Duodenal mucosa (tissue), 2 donors: ENCODE measurements around the gene PYM1.

ENCODE experiments used
- H3K27ac ChIP-seq: one replicate; pipeline ENCODE4 v1.7.0; 2013; ENCODE audit warnings: low read depth, low read length
- H3K27me3 ChIP-seq, 2 donors: one replicate each; pipeline ENCODE4 v1.7.0; 2013; ENCODE audit warnings: low read length in 2 of 2, control low read depth in 1 of 2; ENCODE audit not compliant: insufficient read depth in 2 of 2, control insufficient read depth in 1 of 2
- H3K36me3 ChIP-seq, 2 donors: one replicate each; pipeline ENCODE4 v1.7.0; 2013; ENCODE audit warnings: low read length in 2 of 2, control low read depth in 1 of 2; ENCODE audit not compliant: insufficient read depth in 2 of 2, control insufficient read depth in 1 of 2
- H3K4me1 ChIP-seq, 2 donors: one replicate each; pipeline ENCODE4 v1.7.0; 2013; ENCODE audit warnings: low read length in 2 of 2, control low read depth in 1 of 2; ENCODE audit not compliant: insufficient read depth in 2 of 2, control insufficient read depth in 1 of 2
- H3K4me3 ChIP-seq, 2 donors: one replicate each; pipeline ENCODE4 v1.7.0; 2013; ENCODE audit warnings: low read length in 2 of 2, low read depth in 1 of 2
- H3K9ac ChIP-seq, 2 donors: one replicate each; pipeline ENCODE4 v1.7.0; 2013; ENCODE audit warnings: low read length in 2 of 2, low read depth in 1 of 2
- H3K9me3 ChIP-seq, 2 donors: one replicate each; pipeline ENCODE4 v1.7.0; 2013; ENCODE audit warnings: low read length in 2 of 2, control low read depth in 1 of 2; ENCODE audit not compliant: control insufficient read depth in 1 of 2

Gene PYM1

DNA sequence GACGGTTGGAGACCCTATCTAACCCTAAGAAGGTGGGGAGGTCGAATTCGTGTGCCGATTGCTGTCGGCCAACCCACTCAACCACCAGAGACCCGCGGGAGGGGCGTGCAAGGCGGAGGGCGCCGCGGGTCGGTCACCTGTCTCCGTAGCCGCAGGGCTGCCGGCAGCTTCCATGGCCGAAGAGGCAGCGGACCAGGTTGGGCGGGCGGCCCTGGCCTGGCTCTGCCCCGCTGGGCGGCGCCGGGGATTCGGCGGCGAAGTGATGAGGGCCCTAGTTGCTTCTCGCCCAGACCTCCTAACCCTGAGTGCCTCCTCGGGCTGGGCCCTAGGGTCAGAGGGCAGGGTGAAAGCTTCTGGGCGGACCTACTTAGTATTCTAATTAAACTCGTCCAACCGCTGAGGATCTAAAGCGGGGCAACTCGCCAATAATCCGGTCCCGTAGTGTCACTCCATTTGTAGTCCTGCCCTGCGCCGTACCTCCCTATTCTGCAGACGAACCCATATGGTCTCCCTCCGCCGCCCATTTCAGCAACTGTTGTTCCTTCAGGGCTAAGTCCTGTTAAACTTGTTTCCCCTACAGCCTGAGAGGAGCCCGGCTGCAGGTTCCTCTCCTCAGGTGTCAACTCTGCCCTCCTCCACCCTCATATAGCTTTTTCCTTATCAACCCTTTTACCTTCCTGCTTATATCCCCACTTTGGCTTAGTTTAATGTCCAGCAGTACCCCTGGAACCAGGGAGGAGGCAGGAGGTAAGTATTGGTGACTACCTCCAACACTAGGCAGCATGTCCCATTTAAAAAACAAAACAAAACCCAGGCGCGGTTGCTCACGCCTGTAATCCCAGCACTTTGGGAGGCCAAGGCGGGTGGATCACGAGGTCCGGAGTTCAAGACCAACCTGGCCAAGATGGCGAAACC lies at the start of gene PYM1:
TSS of gene PYM1 (minus strand) at position 307 of the 915 bp plus-strand sequence. CDS start at position 174, 133 bp downstream.
- Histone ChIP-seq H3K36me3 (peaks cover 0 to 11% of the 10 kb centered on the region in 2 donors), H3K4me1 (peaks cover 37 to 40% of the 10 kb centered on the region in 2 donors), H3K9ac (peak within 1 kb of the TSS; percentile 98 to 100), H3K9me3 (no peaks in the 10 kb centered on the region), H3K4me3 (peak within 1 kb of the TSS; percentile 93 to 100), H3K27ac (peak within 1 kb of the TSS; percentile 98), H3K27me3 (no peaks in the 10 kb centered on the region)

DNA sequence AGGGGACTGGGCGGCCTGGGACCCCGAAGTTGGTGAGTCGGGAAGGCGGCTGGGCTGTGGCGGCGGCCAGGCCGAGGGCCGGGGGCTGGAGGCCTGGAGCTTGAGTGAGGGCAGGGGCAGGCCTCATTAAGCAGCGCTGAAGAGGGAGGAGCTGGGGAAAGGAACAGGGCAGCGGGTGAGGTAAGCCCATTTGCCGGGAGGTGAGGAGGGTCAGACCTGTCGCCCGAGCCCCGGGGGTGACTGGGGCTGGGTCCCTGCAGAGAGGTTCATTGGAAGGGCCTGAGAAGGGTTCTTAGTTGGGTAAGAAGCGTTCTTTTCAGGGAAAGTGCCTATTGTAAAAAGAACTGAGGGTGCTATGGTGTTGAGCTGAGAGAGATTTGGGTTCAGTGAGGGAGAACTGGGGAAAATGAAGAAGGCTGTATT lies 46.6 kb upstream of the PYM1 start:
- H3K9ac ChIP-seq = peak overlapping the region; percentile 89 to 99
- H3K4me1 ChIP-seq = peaks cover 26 to 30% of the 10 kb centered on the region in 2 donors
- peaks cover 2 to 6% of the 10 kb centered on the region in 2 donors for H3K36me3 ChIP-seq

DNA sequence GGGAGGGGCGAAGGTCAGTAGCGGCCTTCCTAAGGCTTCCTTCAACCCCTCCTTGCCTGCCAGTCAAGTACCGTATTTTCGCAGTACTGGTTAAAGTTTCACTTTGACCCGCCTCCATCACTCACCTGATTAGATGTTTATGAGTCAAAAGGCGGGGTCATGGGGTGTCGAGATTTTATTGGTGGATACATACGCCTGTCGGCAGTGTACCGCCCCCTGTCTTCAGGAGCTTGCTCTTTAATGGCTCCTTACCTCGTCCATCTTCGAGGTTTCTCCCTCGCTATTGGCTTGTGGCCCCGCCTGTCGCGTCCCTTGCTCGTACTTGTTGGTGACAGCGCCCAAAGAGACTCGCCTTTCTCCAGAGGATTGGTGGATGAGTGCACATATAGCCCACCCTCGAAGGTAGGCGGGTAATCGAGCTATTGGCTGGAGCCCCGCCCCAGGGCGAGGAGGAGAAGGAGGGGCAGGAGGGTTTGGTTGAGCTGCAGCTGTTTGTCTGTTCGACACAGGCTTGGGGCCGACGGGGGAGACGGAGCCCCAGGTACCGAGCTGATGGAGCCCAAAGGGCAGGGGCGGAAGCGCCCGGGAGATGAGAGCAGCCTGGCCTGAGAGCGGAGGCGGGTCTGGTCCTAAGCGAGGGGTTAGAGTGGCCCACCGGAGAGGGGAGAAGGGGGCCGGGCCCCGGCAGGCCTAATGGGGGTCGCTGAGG lies 46.1 kb upstream of the PYM1 start, which contains the start of gene RAB5B:
TSS of gene RAB5B (plus strand) at position 480 of the 709 bp plus-strand sequence. CDS start 12,883 bp downstream, outside the sequence.
- H3K27ac ChIP-seq = peak within 1 kb of the TSS; percentile 92
- H3K27me3 ChIP-seq = no peaks in the 10 kb centered on the region

More for the DNA sequence above, 46.6 kb upstream of the PYM1 start:
- H3K9me3 ChIP-seq = no peaks in the 10 kb centered on the region
- no peaks in the 10 kb centered on the region for H3K27me3 ChIP-seq
- peak overlapping the region; percentile 92 for H3K27ac ChIP-seq
- H3K4me3 ChIP-seq = peak overlapping the region; percentile 85 to 91

DNA sequence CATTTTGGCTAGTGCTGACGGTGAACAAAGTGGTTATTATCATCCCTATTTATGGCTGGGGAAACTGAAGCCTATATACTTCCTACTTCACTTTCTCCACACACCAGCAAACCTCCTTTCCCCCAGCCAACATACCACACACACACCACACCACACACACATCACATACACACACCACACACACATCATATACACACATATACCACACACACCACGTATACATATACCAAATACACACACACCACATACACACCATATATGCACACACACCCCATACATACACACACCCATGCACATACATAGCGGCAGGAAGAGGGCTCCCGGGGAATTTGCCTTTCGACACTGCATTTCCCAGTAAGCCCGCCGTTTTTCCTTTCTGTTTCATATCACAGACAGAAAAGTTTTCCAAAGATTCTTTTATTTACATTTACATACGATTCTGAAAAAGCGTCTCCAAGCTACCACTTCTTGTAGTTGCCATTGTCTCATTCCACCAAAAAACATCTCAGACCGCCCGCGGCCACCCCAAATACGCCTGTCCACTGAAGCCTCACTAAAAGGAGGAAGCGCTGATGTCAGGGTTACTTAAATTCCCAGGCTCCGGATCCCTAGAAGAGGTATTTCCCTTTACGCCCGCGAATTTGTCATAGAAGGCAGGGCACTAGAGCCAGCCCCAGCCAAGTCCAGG lies 45.4 kb upstream of the PYM1 start:
- peaks cover 27 to 34% of the 10 kb centered on the region in 2 donors for H3K4me1 ChIP-seq
- peak overlapping the region; percentile 84 for H3K27ac ChIP-seq

More for the DNA sequence above, 46.1 kb upstream of the PYM1 start, which contains the start of gene RAB5B:
- Histone ChIP-seq H3K36me3 (peaks cover 2 to 4% of the 10 kb centered on the region in 2 donors), H3K9ac (peak within 1 kb of the TSS; percentile 92 to 99), H3K4me1 (peaks cover 26 to 30% of the 10 kb centered on the region in 2 donors), H3K9me3 (no peaks in the 10 kb centered on the region), H3K4me3 (peak within 1 kb of the TSS; percentile 88 to 91)

DNA sequence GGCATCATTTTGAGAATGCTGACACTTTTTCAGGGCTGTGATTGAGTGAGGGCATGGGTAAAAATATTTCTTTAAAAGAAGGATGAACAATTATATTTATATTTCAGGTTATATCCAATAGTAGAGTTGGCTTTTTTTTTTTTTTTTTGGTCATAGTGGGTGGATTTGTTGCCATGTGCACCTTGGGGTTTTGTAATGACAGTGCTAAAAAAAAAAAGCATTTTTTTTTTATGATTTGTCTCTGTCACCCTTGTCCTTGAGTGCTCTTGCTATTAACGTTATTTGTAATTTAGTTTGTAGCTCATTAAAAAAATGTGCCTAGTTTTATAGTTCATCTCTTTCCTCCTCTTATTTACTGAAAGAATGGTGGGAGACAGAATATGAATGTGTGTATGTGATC lies 44.8 kb upstream of the PYM1 start:
- H3K4me3 ChIP-seq = peak overlapping the region; percentile 88 to 90
- peak overlapping the region; percentile 92 for H3K9ac ChIP-seq
- no peaks in the 10 kb centered on the region for H3K9me3 ChIP-seq
- no peaks in the 10 kb centered on the region for H3K27me3 ChIP-seq
- H3K27ac ChIP-seq = peak overlapping the region; percentile 84
- H3K36me3 ChIP-seq = peaks cover 2 to 4% of the 10 kb centered on the region in 2 donors
- peaks cover 33 to 39% of the 10 kb centered on the region in 2 donors for H3K4me1 ChIP-seq

More for the DNA sequence above, 45.4 kb upstream of the PYM1 start:
- no peaks in the 10 kb centered on the region for H3K27me3 ChIP-seq
- peak overlapping the region; percentile 88 to 90 for H3K4me3 ChIP-seq
- no peaks in the 10 kb centered on the region for H3K9me3 ChIP-seq
- H3K9ac ChIP-seq = peak overlapping the region; percentile 92
- peaks cover 2 to 4% of the 10 kb centered on the region in 2 donors for H3K36me3 ChIP-seq

DNA sequence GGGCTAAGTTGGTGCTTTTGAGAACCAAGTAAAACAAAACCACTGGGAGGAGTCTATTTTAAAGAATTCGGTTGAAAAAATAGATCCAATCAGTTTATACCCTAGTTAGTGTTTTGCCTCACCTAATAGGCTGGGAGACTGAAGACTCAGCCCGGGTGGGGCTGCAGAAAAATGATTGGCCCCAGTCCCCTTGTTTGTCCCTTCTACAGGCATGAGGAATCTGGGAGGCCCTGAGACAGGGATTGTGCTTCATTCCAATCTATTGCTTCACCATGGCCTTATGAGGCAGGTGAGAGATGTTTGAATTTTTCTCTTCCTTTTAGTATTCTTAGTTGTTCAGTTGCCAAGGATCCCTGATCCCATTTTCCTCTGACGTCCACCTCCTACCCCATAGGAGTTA lies 44.3 kb upstream of the PYM1 start:
- no peaks in the 10 kb centered on the region for H3K9me3 ChIP-seq
- H3K36me3 ChIP-seq = peaks cover 2% of the 10 kb centered on the region in 2 donors
- H3K9ac ChIP-seq = peak overlapping the region in 1 of 2 donors; percentile 92
- H3K4me3 ChIP-seq = no peak overlapping the region
- H3K27me3 ChIP-seq = no peaks in the 10 kb centered on the region
- no peak overlapping the region for H3K27ac ChIP-seq
- peaks cover 38 to 40% of the 10 kb centered on the region in 2 donors for H3K4me1 ChIP-seq

DNA sequence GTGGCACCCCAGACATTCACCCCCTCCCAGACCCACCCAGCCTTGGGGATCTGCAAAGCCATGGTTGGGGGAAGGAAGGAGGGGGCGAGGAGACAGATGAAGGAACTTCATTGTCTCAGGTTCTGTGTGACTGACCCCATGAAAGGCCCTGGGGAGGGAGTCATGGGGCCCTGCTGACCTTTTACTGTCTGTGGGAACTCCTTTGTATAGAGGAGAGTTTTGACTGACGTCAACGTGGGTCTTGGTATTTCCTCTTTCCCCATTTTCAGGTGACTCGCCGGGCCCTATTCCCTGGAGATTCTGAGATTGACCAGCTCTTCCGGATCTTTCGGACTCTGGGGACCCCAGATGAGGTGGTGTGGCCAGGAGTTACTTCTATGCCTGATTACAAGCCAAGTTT lies 43.1 kb upstream of the PYM1 start:
- Histone ChIP-seq H3K9me3 (no peaks in the 10 kb centered on the region), H3K27ac (no peak overlapping the region), H3K4me3 (no peak overlapping the region), H3K36me3 (peaks cover 0 to 2% of the 10 kb centered on the region in 2 donors), H3K9ac (no peak overlapping the region), H3K27me3 (no peaks in the 10 kb centered on the region), H3K4me1 (peaks cover 37 to 41% of the 10 kb centered on the region in 2 donors)

DNA sequence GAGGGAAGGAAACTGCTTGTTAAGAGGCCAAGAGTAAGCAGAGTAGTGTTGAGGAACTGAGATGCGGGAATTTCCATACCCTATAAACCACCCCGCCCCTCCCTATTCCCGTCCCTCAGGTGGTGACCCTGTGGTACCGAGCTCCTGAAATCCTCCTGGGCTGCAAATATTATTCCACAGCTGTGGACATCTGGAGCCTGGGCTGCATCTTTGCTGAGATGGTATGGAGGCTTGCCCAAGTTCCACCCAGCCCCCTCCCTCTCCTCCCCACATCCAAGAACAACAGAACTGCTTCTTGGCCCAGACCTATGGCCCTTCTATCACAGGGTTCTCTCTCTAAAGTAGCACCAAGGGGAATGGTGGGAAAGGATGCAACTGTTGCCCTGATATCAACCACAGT lies 41.7 kb upstream of the PYM1 start:
- H3K9me3 ChIP-seq = no peaks in the 10 kb centered on the region
- H3K27ac ChIP-seq = no peak overlapping the region

DNA sequence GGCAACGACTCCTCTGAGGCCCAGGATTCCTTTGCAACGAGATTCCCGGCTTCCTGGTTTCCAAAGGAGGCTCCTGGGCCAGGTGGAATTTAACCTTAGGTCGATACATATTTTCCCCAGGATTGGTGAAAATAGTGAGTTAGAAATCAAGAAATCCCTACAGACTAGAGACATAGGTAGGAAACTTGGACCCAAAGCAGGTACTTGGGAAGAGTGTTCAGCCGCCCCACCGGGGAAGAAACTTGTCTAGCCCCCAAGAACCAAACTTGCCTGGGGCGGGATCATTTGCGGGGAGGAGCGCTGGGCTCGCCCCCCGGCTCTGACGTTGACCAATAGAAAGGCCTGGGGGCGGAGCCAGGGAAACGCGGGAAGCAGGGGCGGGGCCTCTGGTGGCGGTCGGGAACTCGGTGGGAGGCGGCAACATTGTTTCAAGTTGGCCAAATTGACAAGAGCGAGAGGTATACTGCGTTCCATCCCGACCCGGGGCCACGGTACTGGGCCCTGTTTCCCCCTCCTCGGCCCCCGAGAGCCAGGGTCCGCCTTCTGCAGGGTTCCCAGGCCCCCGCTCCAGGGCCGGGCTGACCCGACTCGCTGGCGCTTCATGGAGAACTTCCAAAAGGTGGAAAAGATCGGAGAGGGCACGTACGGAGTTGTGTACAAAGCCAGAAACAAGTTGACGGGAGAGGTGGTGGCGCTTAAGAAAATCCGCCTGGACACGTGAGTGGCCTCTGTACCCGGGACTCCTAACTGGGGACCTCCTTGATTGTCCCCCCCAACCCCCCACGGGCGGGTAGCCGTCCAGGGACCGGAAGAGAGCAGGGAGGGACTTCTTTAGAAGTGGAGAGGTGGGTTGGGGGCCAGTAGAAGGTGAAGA lies 39.0 kb upstream of the PYM1 start, which contains the start of gene CDK2:
TSS of gene CDK2 (plus strand) at position 423 of the 874 bp plus-strand sequence. CDS start at position 602, 179 bp downstream.
- Histone ChIP-seq H3K9me3 (no peaks in the 10 kb centered on the region), H3K4me1 (peaks cover 20 to 22% of the 10 kb centered on the region in 2 donors), H3K4me3 (peak within 1 kb of the TSS; percentile 85 to 92), H3K27me3 (no peaks in the 10 kb centered on the region), H3K9ac (peak within 1 kb of the TSS; percentile 93 to 95), H3K27ac (peak within 1 kb of the TSS; percentile 59), H3K36me3 (peaks cover 0 to 2% of the 10 kb centered on the region in 2 donors)

More for the DNA sequence above, 41.7 kb upstream of the PYM1 start:
- Histone ChIP-seq H3K36me3 (peaks cover 0 to 2% of the 10 kb centered on the region in 2 donors), H3K4me3 (no peak overlapping the region), H3K9ac (no peak overlapping the region), H3K27me3 (no peaks in the 10 kb centered on the region), H3K4me1 (peaks cover 31 to 32% of the 10 kb centered on the region in 2 donors)
